Esophagus muscularis mucosa (tissue), 4 donors: ENCODE results near the gene TRIM8. TPM values are rescaled to one million over a fixed set of nuclear protein-coding genes. Genes with fewer than 3 reads are reported as not detected.
"Not testable (repeated sequence)": the region's sequence is repeated elsewhere in the genome, so short reads cannot be mapped to it uniquely, and the experiment has no call there.

Experiments
- DNase-seq: peaks from one replicate; pipeline ENCODE4 v3.0.0-alpha.2; 2017; ENCODE audit errors: extremely low spot score
- H3K27ac ChIP-seq, 4 donors: fragments of 200-600 bp; sonication (generic); replicated peaks in 1 of 4; 1 replicate in 3 of 4; 2 replicates in 1 of 4; pipeline ENCODE4 v1.5.1; 2016 to 2019; ENCODE audit warnings: mild to moderate bottlenecking in 1 of 4
- H3K27me3 ChIP-seq, 4 donors: fragments of 200-600 bp; sonication (generic); one replicate each; pipeline versions ENCODE4 v1.5.1 to v1.6.0; 2016 to 2019
- H3K36me3 ChIP-seq, 4 donors: fragments of 200-600 bp; sonication (generic); one replicate each; pipeline ENCODE4 v1.5.1; 2016 to 2019
- H3K4me1 ChIP-seq, 4 donors: fragments of 200-600 bp; sonication (generic); one replicate each; pipeline ENCODE4 v1.5.1; 2016 to 2019
- H3K4me3 ChIP-seq, 4 donors: fragments of 200-600 bp; sonication (generic); 1 replicate in 2 of 4; 2 replicates in 2 of 4; pipeline ENCODE4 v1.5.1; 2016 to 2019; ENCODE audit warnings: mild to moderate bottlenecking in 4 of 4, moderate library complexity in 1 of 4
- H3K9me3 ChIP-seq, 4 donors: fragments of 200-600 bp; sonication (generic); 1 replicate in 3 of 4; 2 replicates in 1 of 4; pipeline ENCODE4 v1.5.1; 2016 to 2019
- CTCF ChIP-seq, 3 experiments: fragments of 200-600 bp in 2 of 3; fragments of 450-650 bp in 1 of 3; sonication (generic) in 2 of 3; IDR thresholded peaks; one replicate each; pipeline ENCODE4 v1.5.1; 2017 to 2019; ENCODE audit warnings: antibody characterized with exemption in 3 of 3, mild to moderate bottlenecking in 2 of 3, moderate library complexity in 1 of 3
- EP300 ChIP-seq: sonication (generic); formaldehyde crosslinking; IDR thresholded peaks from one replicate; pipeline ENCODE4 v1.6.1; 2017; ENCODE audit warnings: antibody characterized with exemption
- POLR2A ChIP-seq: fragments of 450-650 bp; IDR thresholded peaks from one replicate; pipeline ENCODE4 v1.6.1; 2017; ENCODE audit warnings: antibody characterized with exemption, moderate library complexity, mild to moderate bottlenecking, low read depth
- POLR2AphosphoS5 ChIP-seq, 2 donors: sonication (generic); formaldehyde crosslinking; IDR thresholded peaks; one replicate each; pipeline ENCODE4 v1.6.1; 2017; ENCODE audit warnings: antibody characterized with exemption in 2 of 2
- WGBS: methylation state at CpG from one replicate; pipeline ENCODE4 v1.1.5; 2018; 5-methylcytosine and 5-hydroxymethylcytosine counted together
- intact Hi-C: fragments of 100-400 bp; cut with DNase I; formaldehyde crosslinking; loops from one replicate; pipeline ENCODE4 v1.15.1; 2023
- total RNA-seq, 4 donors: library from RNA; depleted of rRNA; stranded (reverse); fragments of >200 nt; gene quantifications; one replicate each; pipeline versions ENCODE4 v1.1.0 to v1.2.1, GENCODE V29; 2016

The TRIM8 gene
- total RNA-seq, 4 donors from 2014 or later: 103 to 170 (median 159) TPM

- H3K4me1 ChIP-seq: peaks cover 5 to 8% (median 7%) of the 10 kb centered on the region in 4 donors
- DNase-seq: no peak
- no peak overlapping the region for H3K27ac ChIP-seq
- H3K27me3 ChIP-seq: no peaks in the 10 kb centered on the region
- H3K4me3 ChIP-seq: no peak overlapping the region
- no peaks in the 10 kb centered on the region for H3K9me3 ChIP-seq
- H3K36me3 ChIP-seq: peaks cover 8 to 55% (median 35%) of the 10 kb centered on the region in 4 donors
- intact Hi-C loops: no loop called here
- 87% methylated on average over 5 of the region's 5 CpGs for WGBS
- TF ChIP-seq POLR2A (no peak), EP300 (no peak), CTCF (IDR thresholded peaks at IDR 0.05) (no peak), POLR2AphosphoS5 (IDR thresholded peaks at IDR 0.05) (no peak)
Observed at GRCh38 chr10:102683736-102684135, 39.5 kb downstream of the TRIM8 start.

DNA sequence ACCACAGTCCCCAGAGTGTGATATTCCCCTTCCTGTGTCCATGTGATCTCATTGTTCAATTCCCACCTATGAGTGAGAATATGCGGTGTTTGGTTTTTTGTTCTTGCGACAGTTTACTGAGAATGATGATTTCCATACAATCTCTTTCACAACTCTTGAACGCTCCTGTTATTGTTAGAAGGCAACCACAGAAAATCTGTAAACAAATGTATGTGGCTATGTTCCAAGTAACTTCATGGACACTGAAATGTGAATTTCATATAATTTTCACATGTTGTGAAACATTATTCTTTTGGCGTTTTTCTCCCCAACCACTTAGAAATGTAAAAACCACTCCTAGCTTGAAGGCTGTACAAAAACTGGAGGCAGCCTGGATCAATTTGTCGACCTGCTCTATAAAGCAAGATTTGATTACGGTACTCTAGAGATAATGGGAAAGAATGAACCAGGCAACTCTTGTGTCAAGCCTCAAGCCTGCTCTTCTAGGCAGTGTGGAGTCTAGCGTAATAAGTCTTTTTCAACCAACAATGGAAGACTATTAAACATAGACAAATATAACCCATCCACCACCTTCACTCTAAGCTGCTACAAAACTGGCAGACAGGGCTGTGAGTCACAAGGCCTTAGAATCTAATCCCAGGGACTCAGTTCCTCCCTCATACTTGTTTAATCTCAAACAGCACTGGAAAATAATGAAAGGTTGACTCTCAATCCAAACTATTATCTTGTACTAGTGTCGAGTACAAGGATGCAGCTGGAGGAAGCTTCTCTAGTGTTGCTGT, 47.2 kb downstream of the TRIM8 start:
- no peak overlapping the region for H3K27ac ChIP-seq
- DNase-seq: no peak
- intact Hi-C loops: no loop called here

DNA sequence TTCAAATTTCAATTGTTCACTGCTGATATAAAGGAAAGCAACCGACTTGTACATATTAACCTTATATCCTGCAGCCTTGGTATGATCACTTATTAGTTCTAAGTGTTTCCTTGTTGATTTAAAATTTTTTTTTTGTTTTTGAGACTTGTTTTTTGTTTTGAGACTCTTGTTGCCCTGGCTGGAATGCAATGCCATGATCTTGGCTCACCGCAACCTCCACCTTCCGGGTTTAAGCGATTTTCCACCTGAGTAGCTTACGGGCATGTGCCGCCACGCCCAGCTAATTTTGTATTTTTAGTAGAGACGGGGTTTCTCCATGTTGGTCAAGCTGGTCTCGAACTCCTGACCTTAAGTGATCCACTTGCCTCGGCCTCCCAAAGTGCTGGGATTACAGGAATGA, 51.1 kb downstream of the TRIM8 start:
- H3K4me1 ChIP-seq, intact Hi-C loops, H3K9me3 ChIP-seq, H3K27me3 ChIP-seq, H3K4me3 ChIP-seq, H3K27ac ChIP-seq, DNase-seq: not testable (repeated sequence)
- H3K36me3 ChIP-seq: peaks cover 10 to 68% (median 40%) of the 10 kb centered on the region in 4 donors
- WGBS: 99% methylated on average over 10 of the region's 10 CpGs

More for the DNA sequence above, 47.2 kb downstream of the TRIM8 start:
- peaks cover 9 to 60% (median 27%) of the 10 kb centered on the region in 4 donors for H3K36me3 ChIP-seq
- H3K4me3 ChIP-seq: no peak overlapping the region
- H3K4me1 ChIP-seq: no peaks in the 10 kb centered on the region
- WGBS: 79% methylated on average over 8 of the region's 8 CpGs
- H3K27me3 ChIP-seq: no peaks in the 10 kb centered on the region
- TF ChIP-seq CTCF (IDR thresholded peaks at IDR 0.05) (no peak), POLR2AphosphoS5 (IDR thresholded peaks at IDR 0.05) (no peak), POLR2A (no peak), EP300 (no peak)
- no peaks in the 10 kb centered on the region for H3K9me3 ChIP-seq

GRCh38 chr10:102696736-102697135, 52.5 kb downstream of the TRIM8 start:
- Histone ChIP-seq H3K9me3 (no peaks in the 10 kb centered on the region), H3K4me1 (no peaks in the 10 kb centered on the region), H3K36me3 (peaks cover 10 to 80% (median 40%) of the 10 kb centered on the region in 4 donors), H3K27ac (no peak overlapping the region), H3K4me3 (no peak overlapping the region), H3K27me3 (no peaks in the 10 kb centered on the region)
- intact Hi-C loops: no loop called here
- WGBS: over 99% methylated on average over 3 of the region's 3 CpGs
- no peak for DNase-seq
- TF ChIP-seq POLR2AphosphoS5 (IDR thresholded peaks at IDR 0.05): no peak
- TF ChIP-seq CTCF (IDR thresholded peaks at IDR 0.05): no peak
- TF ChIP-seq EP300: no peak
- no peak for TF ChIP-seq POLR2A

DNA sequence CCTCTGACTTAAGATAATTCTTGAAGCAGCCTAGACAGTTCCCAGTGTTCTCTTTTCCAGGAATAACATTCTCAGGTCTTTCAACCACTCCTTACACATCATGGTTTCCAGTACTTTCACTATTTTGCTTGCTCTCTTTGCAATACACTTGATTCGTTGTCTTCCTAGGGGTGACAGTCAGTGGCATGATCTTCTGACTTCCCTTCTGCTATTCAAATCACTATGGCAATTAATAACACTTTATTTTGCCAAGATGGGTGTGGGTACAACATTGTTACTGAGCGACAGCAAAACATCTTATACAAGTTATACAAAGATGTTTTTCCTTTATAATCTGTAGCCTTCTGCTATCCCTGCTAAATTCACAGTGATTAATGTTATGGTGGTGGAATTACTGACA, 54.6 kb downstream of the TRIM8 start:
- Histone ChIP-seq H3K4me3 (no peak overlapping the region), H3K27ac (no peak overlapping the region), H3K36me3 (peaks cover 10 to 66% (median 37%) of the 10 kb centered on the region in 4 donors), H3K27me3 (no peaks in the 10 kb centered on the region), H3K4me1 (no peaks in the 10 kb centered on the region), H3K9me3 (no peaks in the 10 kb centered on the region)
- TF ChIP-seq EP300: no peak
- TF ChIP-seq POLR2A: no peak
- no peak for TF ChIP-seq POLR2AphosphoS5 (IDR thresholded peaks at IDR 0.05)
- no peak for TF ChIP-seq CTCF (IDR thresholded peaks at IDR 0.05)
- no peak for DNase-seq
- WGBS: 84% methylated on average over 2 of the region's 2 CpGs
- intact Hi-C loops: no loop called here
